ENCODE measurements around the gene CCDC175.

CCDC175 gene

GRCh38 chr14:59580911-59581310 lies 4.3 kb upstream of the CCDC175 start:
- no peak for DNase-seq (ENCODE audit: low read depth)
- H3K4me3 ChIP-seq (ENCODE audit: low read length), result no peak overlapping the region
- no peak for TF ChIP-seq CTCF (conservative IDR thresholded peaks at IDR 0.05; ENCODE audit: low read depth, low read length)

GRCh38 chr14:59570122-59570521 lies 6.5 kb downstream of the CCDC175 start:
- no peak for DNase-seq (ENCODE audit: low read depth)
- H3K4me3 ChIP-seq (ENCODE audit: low read length), result no peak overlapping the region
- no peak for TF ChIP-seq CTCF (conservative IDR thresholded peaks at IDR 0.05; ENCODE audit: low read depth, low read length)

GRCh38 chr14:59566725-59567124 lies 9.9 kb downstream of the CCDC175 start:
- H3K4me3 ChIP-seq (ENCODE audit: low read length), result no peak overlapping the region
- no peak for DNase-seq (ENCODE audit: low read depth)
- no peak for TF ChIP-seq CTCF (conservative IDR thresholded peaks at IDR 0.05; ENCODE audit: low read depth, low read length)

GRCh38 chr14:59566296-59566695 lies 10.3 kb downstream of the CCDC175 start:
- TF ChIP-seq CTCF (conservative IDR thresholded peaks at IDR 0.05; ENCODE audit: low read depth, low read length), result no peak
- no peak overlapping the region for H3K4me3 ChIP-seq (ENCODE audit: low read length)

GRCh38 chr14:59565087-59565486 lies 11.5 kb downstream of the CCDC175 start:
- H3K4me3 ChIP-seq (ENCODE audit: low read length), result no peak overlapping the region
- DNase-seq (ENCODE audit: low read depth), result no peak
- TF ChIP-seq CTCF (conservative IDR thresholded peaks at IDR 0.05; ENCODE audit: low read depth, low read length), result no peak

More at GRCh38 chr14:59566296-59566695, 10.3 kb downstream of the CCDC175 start:
- DNase-seq (ENCODE audit: low read depth), result no peak

- no peak overlapping the region for H3K4me3 ChIP-seq (ENCODE audit: low read length)
- no peak for TF ChIP-seq CTCF (conservative IDR thresholded peaks at IDR 0.05; ENCODE audit: low read depth, low read length)
These were observed 12.2 kb downstream of the CCDC175 start for GRCh38 chr14:59564366-59564765.

GRCh38 chr14:59547310-59547709 lies 29.3 kb downstream of the CCDC175 start:
- H3K4me3 ChIP-seq (ENCODE audit: low read length), result no peak overlapping the region
- TF ChIP-seq CTCF (conservative IDR thresholded peaks at IDR 0.05; ENCODE audit: low read depth, low read length), result no peak
- no peak for DNase-seq (ENCODE audit: low read depth)

More at GRCh38 chr14:59564366-59564765, 12.2 kb downstream of the CCDC175 start:
- no peak for DNase-seq (ENCODE audit: low read depth)
